HG02938 (cell line): Measurements from ENCODE around the gene AMOT.

Experiments used
- ATAC-seq: cut with Tn5 transposase; IDR thresholded peaks from one replicate; pipeline ENCODE4 v1.9.1; 2021; ENCODE audit warnings: mild to moderate bottlenecking, moderate library complexity; ENCODE audit not compliant: unreplicated experiment

The AMOT gene

GRCh38 chrX:112746812-112747595 is 93.6 kb downstream of the AMOT start:
- no peak for ATAC-seq

DNA sequence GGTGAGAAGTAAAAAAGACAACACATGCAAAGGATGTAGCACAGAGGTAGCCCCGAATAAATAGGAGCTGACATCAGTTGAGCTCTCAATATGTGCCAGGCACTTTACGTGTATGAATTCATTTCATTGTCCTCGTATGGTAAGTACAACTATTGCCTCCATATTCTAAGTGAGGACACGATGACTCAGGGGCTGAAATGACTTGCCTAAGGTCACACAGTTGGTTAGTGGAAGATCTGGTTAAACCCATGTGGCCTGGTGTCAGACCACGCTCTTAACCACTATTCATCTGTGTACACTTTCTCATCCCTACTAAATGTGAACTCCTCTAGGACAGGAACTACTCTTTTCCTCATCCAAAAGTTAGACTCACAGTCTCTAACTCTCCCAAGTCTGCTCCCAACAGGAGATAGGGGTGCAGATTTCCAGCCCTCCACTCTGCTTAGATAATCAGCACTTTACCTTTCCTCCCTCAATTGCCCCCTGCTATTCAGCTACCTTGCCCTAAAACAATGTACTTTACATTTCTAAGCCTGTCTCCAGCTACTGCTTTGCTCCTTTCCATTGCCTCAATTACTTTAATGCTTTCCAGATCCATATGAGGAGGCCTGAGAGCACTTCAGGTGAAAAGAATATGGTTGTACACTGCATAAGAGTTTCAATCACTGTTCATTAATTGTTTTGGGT is 102.1 kb downstream of the AMOT start:
- no peak for ATAC-seq

- ATAC-seq = no peak
These were observed 104.3 kb downstream of the AMOT start for GRCh38 chrX:112736310-112736709.

DNA sequence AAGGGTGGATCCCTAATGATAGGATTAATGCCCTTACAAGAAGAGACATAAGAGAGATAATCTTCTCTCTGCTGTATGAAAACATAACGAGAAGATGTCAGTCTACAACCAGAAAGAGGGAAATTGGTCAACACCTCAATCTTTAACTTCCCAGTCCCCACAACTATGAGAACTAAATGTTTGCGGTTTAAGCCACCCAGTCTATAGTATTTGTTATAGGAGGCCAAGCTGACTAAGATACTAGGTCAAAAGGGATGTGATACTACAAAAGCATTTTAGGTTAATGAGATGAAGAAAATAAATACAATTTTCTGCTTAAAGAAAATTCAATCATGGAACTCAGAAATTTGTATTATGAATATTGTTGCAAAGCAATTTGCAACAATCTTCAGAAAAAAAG is 105.5 kb downstream of the AMOT start:
- no peak for ATAC-seq

- no peak for ATAC-seq
These were observed 106.3 kb downstream of the AMOT start for GRCh38 chrX:112734290-112734689.

GRCh38 chrX:112731793-112732192 is 108.8 kb downstream of the AMOT start:
- no peak for ATAC-seq
